GM18505 (cell line): ENCODE results near the gene LRIG1.

Experiments
- ATAC-seq: cut with Tn5 transposase; IDR thresholded peaks from one replicate; pipeline ENCODE4 v1.9.1; 2021; ENCODE audit not compliant: unreplicated experiment
- POLR2A ChIP-seq: IDR thresholded peaks from 4 replicates; pipeline ENCODE4 v1.6.1; 2011; ENCODE audit warnings: borderline replicate concordance; ENCODE audit not compliant: insufficient read depth, insufficient read length; ENCODE audit errors: extremely low read depth

Gene LRIG1

DNA sequence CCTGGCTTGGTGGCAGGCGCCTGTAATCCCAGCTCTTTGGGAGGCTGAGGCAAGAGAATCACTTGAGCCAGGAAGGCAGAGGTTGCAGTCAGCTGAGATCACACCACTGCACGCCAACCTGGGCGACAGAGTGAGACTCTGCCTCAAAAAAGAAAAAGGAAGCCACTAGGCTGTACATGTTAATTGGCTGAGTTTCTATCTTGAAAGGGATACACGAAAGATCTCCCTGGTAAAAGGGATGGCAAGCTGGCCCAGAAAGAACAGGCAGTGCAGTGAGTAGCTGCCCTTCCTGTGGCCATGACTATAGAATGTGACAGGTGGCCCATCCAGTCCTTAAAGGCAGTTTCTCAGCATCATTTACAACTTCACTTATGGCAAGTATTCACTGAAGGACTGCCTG, 12.3 kb downstream of the LRIG1 start:
- peak; percentile 54 for ATAC-seq
- no peak for TF ChIP-seq POLR2A

DNA sequence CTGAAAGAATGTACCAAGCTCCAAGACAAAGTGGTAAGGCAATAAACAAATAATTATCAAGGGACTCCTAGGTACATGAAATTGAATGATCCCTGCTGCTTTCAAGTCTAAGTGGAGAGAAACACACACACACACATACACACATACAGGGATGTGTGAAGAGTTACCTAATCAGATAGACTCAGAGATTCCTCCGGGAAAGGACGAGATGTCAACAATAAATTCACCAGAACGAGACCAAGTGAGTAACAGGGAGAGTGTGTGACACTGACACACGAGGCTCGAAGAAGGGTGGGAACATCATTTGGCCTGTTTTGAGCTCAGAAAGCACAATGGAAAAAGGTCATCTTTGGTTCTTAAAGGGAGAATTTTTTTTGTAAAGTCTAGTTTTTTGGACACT, 13.4 kb downstream of the LRIG1 start:
- no peak for TF ChIP-seq POLR2A
- no peak for ATAC-seq

DNA sequence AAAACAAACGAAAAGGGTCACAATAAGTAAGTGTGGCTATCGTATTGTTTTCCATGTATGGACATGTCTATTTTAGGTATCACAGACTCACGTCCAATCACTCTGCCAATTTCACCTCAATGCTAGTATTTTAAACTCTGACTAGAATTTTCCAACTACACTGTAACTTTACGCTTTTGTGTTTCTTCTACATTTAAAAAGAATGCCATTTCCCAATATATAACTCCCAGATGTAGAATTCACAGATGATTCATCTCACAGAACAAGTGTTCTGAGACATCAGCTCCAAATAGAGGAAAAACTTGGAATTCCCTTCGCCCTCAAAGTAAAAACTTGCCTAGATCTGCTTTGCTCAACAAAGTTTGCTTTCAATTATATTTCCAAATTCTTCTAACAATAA, 14.2 kb downstream of the LRIG1 start:
- no peak for TF ChIP-seq POLR2A
- ATAC-seq, result no peak

DNA sequence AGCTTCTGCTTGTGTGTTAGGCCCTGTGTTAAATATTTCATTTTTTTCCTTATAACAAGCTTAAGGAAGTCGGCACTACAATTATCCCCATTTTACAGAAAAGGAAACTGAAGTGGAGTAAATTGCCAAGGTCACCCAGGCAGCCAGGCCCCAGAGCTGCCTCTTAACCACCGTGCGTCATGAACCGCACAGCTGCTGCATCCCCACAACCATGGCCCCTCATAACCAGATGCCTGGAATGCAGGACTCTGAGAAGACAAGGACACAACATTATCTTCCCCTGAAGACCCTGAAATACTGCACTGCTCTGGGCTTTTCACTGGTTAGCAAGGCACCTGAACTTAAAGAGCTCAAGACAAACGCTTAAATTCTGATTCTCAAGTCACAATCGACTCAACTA, 14.6 kb downstream of the LRIG1 start:
- no peak for TF ChIP-seq POLR2A
- no peak for ATAC-seq

DNA sequence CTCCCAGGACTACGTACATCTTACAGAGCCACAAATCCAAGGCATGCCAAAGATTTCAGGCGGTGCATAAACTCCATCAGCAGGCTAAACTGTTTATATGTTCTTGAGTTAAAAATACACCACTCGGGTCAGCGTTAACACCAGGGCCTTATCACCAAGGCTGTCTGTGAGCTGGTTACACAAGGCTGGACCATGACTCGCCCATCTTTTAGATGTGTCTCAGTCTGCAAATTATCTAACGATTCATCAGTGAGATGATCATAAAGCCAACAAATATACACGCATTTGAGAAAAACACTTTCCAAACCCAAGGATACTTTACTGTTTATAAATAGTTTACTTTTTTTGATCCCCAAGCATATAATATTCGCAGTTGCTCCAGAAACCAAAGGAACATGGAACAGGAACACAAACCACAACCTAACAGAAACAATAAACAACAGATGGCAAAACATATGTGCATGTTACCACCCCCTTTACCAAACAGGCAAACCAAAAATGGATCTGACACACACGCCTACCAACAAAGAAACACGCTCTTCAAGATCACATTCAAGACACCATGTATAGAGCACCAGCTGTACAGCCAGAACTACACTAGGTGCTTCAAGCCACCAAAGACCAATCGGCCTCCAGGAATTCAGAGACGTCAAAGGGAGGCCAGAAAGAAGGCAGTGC, 15.4 kb downstream of the LRIG1 start:
- TF ChIP-seq POLR2A, result no peak
- ATAC-seq, result no peak

- no peak for TF ChIP-seq POLR2A
- no peak for ATAC-seq
These were observed 16.5 kb downstream of the LRIG1 start for GRCh38 chr3:66484106-66484844.

DNA sequence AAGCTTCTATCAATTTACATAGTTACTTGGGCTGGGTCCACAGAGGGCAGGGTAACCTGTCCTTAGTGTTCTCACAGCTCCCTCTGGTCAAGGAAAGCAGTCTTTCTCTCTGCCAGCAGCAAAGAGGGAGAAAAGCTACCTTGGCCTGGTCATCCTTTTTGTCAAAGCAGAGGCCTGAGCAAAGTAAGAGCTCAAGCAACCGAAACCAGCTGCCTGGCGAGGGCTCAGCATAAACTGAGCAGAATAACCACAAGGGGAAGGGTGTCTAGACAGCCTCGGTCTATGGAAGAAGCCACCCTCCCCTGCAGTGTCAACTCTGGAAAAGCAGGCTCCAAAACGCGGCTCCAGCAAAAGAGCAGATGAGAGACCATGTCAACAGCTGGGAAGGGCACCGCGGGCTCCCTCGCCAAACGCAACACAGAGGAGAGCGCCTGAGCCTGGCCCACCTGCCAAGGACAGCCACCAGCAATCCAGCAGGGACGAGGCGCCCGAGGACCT, 17.4 kb downstream of the LRIG1 start:
- TF ChIP-seq POLR2A, result no peak
- no peak for ATAC-seq

DNA sequence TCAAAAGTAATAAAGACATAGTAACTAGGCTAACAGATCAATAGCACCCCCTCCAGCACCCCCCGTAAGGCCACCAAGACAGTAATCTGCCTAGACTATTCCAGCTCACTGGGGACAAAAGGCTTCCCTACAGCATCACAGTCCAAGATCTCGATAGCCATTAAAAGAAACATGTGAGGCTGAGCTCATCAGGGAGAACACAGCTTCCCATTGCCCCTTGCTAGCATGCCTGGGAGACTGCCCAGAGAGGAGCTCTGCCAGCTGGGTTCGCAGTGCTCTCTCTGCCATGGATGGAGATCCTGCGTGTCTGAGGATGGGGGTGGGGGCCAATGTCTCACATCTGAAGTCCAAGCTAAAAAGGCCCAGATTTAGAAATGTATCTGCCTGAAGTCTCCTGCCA, 17.8 kb downstream of the LRIG1 start:
- ATAC-seq, result no peak
- TF ChIP-seq POLR2A, result no peak

GRCh38 chr3:66482018-66482404, 18.8 kb downstream of the LRIG1 start:
- ATAC-seq, result no peak
- TF ChIP-seq POLR2A, result no peak

GRCh38 chr3:66481071-66482017, 19.5 kb downstream of the LRIG1 start:
- no peak for TF ChIP-seq POLR2A
- ATAC-seq, result peak; percentile 20

GRCh38 chr3:66480666-66481065, 20.2 kb downstream of the LRIG1 start:
- ATAC-seq, result peak; percentile 39
- no peak for TF ChIP-seq POLR2A

GRCh38 chr3:66479532-66479947, 21.3 kb downstream of the LRIG1 start:
- TF ChIP-seq POLR2A, result no peak
- ATAC-seq, result peak; percentile 29

GRCh38 chr3:66478960-66479359, 21.9 kb downstream of the LRIG1 start:
- ATAC-seq, result no peak
- TF ChIP-seq POLR2A, result no peak
